Natural killer cell (primary cell): ENCODE measurements around the gene ADAM20. TPM values are rescaled to one million over a fixed set of nuclear protein-coding genes. Genes with fewer than 3 reads are reported as not detected.
A peak's percentile ranks its signal among the peaks of the same experiment; 100 is the strongest.

Experiments used
- ATAC-seq, 3 donors: fragments of 150-1000 bp in 2 of 3; fragments of 200-7000 bp in 1 of 3; cut with Tn5 transposase; 1 replicate in 1 of 3; 2 replicates in 2 of 3; pipeline ENCODE4 v1.10.0; 2021; ENCODE audit warnings: mild to moderate bottlenecking in 2 of 3, moderate library complexity in 2 of 3
- DNase-seq, 2 donors: peaks; one replicate each; pipeline versions ENCODE4 v3.0.0 to v3.0.0-alpha.2; 2013 to 2021; ENCODE audit warnings: mixed read lengths in 1 of 2
- H3K27ac ChIP-seq: one replicate; pipeline ENCODE4 v1.5.1; 2013; ENCODE audit warnings: mild to moderate bottlenecking, low read length
- H3K27me3 ChIP-seq: one replicate; pipeline ENCODE4 v1.6.1; 2013; ENCODE audit warnings: low read length; ENCODE audit not compliant: control insufficient read depth, insufficient read depth
- H3K36me3 ChIP-seq: one replicate; pipeline ENCODE4 v1.6.1; 2013; ENCODE audit warnings: low read length; ENCODE audit not compliant: control insufficient read depth, insufficient read depth
- H3K4me1 ChIP-seq: one replicate; pipeline ENCODE4 v1.6.1; 2013; ENCODE audit warnings: low read length; ENCODE audit not compliant: control insufficient read depth, insufficient read depth
- H3K4me3 ChIP-seq: one replicate; pipeline ENCODE4 v1.5.1; 2013; ENCODE audit warnings: low read length
- H3K9me3 ChIP-seq: one replicate; pipeline ENCODE4 v1.6.1; 2013; ENCODE audit warnings: low read length; ENCODE audit not compliant: control insufficient read depth, insufficient read depth
- H3K27ac Mint-ChIP-seq, 2 donors: one replicate each; pipeline ENCODE4 v1.8.0; 2022; ENCODE audit warnings: mild to moderate bottlenecking in 2 of 2, mixed read lengths in 2 of 2, moderate library complexity in 1 of 2
- H3K27me3 Mint-ChIP-seq, 2 donors: one replicate each; pipeline ENCODE4 v1.8.0; 2022; ENCODE audit warnings: low read depth in 2 of 2, mixed read lengths in 2 of 2
- H3K36me3 Mint-ChIP-seq: one replicate; pipeline ENCODE4 v1.8.0; 2022; ENCODE audit warnings: mixed read lengths
- H3K4me1 Mint-ChIP-seq, 2 donors: one replicate each; pipeline ENCODE4 v1.8.0; 2022; ENCODE audit warnings: mixed read lengths in 2 of 2
- H3K4me3 Mint-ChIP-seq: one replicate; pipeline ENCODE4 v1.8.0; 2022; ENCODE audit warnings: mild to moderate bottlenecking, moderate library complexity, mixed read lengths
- H3K9me3 Mint-ChIP-seq, 2 donors: one replicate each; pipeline ENCODE4 v1.8.0; 2022; ENCODE audit warnings: mixed read lengths in 2 of 2
- WGBS: methylation state at CpG from one replicate; pipeline ENCODE4 v1.1.7; 2013; ENCODE audit warnings: missing lambda C conversion rate; ENCODE audit not compliant: insufficient coverage; 5-methylcytosine and 5-hydroxymethylcytosine counted together
- intact Hi-C: fragments of 100-400 bp; cut with micrococcal nuclease; formaldehyde crosslinking; loops from one replicate; pipeline ENCODE4 v1.14.2; 2022
- total RNA-seq, 4 donors: library from RNA; stranded (reverse); fragments of 120-200 nt in 1 of 4; gene quantifications; one replicate each; pipeline versions ENCODE4 v1.2.3 to v1.2.4, GENCODE V29; 2013 to 2022
- TF ChIP-seq, protein P1 (sequence below): fragments of 200-600 bp; IDR thresholded peaks from one replicate; pipeline ENCODE4 v1.8.0; 2022; ENCODE audit warnings: antibody characterized with exemption

The ADAM20 gene
- under 1 TPM; 0.38 to 0.80 (median 0.63) TPM for total RNA-seq
- total RNA-seq (2013) = 2.5 TPM

DNA sequence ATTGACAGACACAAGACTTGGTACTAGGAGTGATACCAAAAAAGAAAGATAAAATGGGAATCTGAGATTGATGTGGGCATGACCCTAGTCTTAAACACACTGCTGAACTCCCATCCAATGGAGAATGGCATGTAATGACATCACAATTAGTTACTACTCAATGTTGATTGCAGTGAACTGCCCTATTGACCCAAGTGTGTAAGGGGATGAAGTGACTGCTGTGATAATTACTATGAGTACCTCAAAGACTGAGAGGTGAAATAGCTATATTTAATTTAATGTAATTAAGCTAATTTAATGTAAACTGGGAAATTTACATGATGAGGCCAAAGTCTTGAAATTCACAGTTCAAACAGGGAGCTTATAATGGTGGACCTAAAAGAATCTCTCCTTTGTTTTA, at the start of gene ADAM20:
Gene ADAM20, minus strand, starts transcription at position 101 of the 400 bp plus-strand sequence. CDS start 10,247 bp downstream, outside the sequence.
- Mint-ChIP-seq H3K27ac (no peak within 1 kb of the TSS), H3K36me3 (no peaks in the 10 kb centered on the region), H3K27me3 (no peaks in the 10 kb centered on the region), H3K4me3 (no peak within 1 kb of the TSS), H3K9me3 (no peaks in the 10 kb centered on the region), H3K4me1 (peaks cover 0 to 9% of the 10 kb centered on the region in 2 donors)
- ATAC-seq = no peak
- H3K4me3 ChIP-seq = no peak within 1 kb of the TSS
- no peak within 1 kb of the TSS for H3K27ac ChIP-seq
- no peaks in the 10 kb centered on the region for H3K27me3 ChIP-seq
- DNase-seq = no peak
- H3K36me3 ChIP-seq = no peaks in the 10 kb centered on the region
- H3K9me3 ChIP-seq = no peaks in the 10 kb centered on the region
- H3K4me1 ChIP-seq = no peaks in the 10 kb centered on the region
- intact Hi-C loops = no loop called here
- TF ChIP-seq, protein P1, sequence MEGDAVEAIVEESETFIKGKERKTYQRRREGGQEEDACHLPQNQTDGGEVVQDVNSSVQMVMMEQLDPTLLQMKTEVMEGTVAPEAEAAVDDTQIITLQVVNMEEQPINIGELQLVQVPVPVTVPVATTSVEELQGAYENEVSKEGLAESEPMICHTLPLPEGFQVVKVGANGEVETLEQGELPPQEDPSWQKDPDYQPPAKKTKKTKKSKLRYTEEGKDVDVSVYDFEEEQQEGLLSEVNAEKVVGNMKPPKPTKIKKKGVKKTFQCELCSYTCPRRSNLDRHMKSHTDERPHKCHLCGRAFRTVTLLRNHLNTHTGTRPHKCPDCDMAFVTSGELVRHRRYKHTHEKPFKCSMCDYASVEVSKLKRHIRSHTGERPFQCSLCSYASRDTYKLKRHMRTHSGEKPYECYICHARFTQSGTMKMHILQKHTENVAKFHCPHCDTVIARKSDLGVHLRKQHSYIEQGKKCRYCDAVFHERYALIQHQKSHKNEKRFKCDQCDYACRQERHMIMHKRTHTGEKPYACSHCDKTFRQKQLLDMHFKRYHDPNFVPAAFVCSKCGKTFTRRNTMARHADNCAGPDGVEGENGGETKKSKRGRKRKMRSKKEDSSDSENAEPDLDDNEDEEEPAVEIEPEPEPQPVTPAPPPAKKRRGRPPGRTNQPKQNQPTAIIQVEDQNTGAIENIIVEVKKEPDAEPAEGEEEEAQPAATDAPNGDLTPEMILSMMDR = no peak

- Mint-ChIP-seq H3K9me3 (no peaks in the 10 kb centered on the region), H3K4me3 (no peak overlapping the region), H3K27ac (peak overlapping the region in 1 of 2 donors; percentile 27), H3K27me3 (no peaks in the 10 kb centered on the region), H3K4me1 (peaks cover 0 to 7% of the 10 kb centered on the region in 2 donors), H3K36me3 (no peaks in the 10 kb centered on the region)
- TF ChIP-seq, protein P1 = no peak
- Histone ChIP-seq H3K27ac (no peak overlapping the region), H3K36me3 (peaks cover 24% of the 10 kb centered on the region), H3K4me1 (no peaks in the 10 kb centered on the region), H3K4me3 (no peak overlapping the region), H3K9me3 (no peaks in the 10 kb centered on the region), H3K27me3 (no peaks in the 10 kb centered on the region)
- intact Hi-C loops = no loop called here
- WGBS = 100% methylated on average over 1 of the region's 2 CpGs
- ATAC-seq (no peak), DNase-seq (no peak)
Observed at GRCh38 chr14:70576891-70577290, 42.1 kb upstream of the ADAM20 start.

- Histone ChIP-seq H3K27me3 (no peaks in the 10 kb centered on the region), H3K27ac (no peak overlapping the region), H3K4me3 (no peak overlapping the region), H3K4me1 (no peaks in the 10 kb centered on the region), H3K9me3 (no peaks in the 10 kb centered on the region), H3K36me3 (no peaks in the 10 kb centered on the region)
- DNase-seq (no peak), ATAC-seq (no peak)
- peaks cover 15 to 29% of the 10 kb centered on the region in 2 donors for H3K4me1 Mint-ChIP-seq
- WGBS = no CpG with 5 or more reads among the region's 1 CpG
- H3K36me3 Mint-ChIP-seq = no peaks in the 10 kb centered on the region
- TF ChIP-seq, protein P1 = no peak
- H3K9me3 Mint-ChIP-seq = no peaks in the 10 kb centered on the region
- H3K27ac Mint-ChIP-seq = no peak overlapping the region
- H3K27me3 Mint-ChIP-seq = no peaks in the 10 kb centered on the region
- no peak overlapping the region for H3K4me3 Mint-ChIP-seq
- intact Hi-C loops = no loop called here
Observed at GRCh38 chr14:70573050-70573449, 38.2 kb upstream of the ADAM20 start.

GRCh38 chr14:70571139-70571538, 36.3 kb upstream of the ADAM20 start:
- no peak overlapping the region for H3K27ac ChIP-seq
- DNase-seq (no peak), ATAC-seq (no peak)
- intact Hi-C loops = no loop called here
- H3K9me3 ChIP-seq = no peaks in the 10 kb centered on the region
- 100% methylated on average over 1 of the region's 2 CpGs for WGBS
- H3K36me3 Mint-ChIP-seq = peaks cover 4% of the 10 kb centered on the region
- TF ChIP-seq, protein P1 = no peak
- no peaks in the 10 kb centered on the region for H3K4me1 ChIP-seq
- peaks cover 4% of the 10 kb centered on the region for H3K36me3 ChIP-seq
- H3K4me3 Mint-ChIP-seq = no peak overlapping the region
- H3K9me3 Mint-ChIP-seq = peaks cover 0 to 2% of the 10 kb centered on the region in 2 donors
- H3K27ac Mint-ChIP-seq = no peak overlapping the region
- H3K27me3 Mint-ChIP-seq = no peaks in the 10 kb centered on the region
- no peak overlapping the region for H3K4me3 ChIP-seq
- peaks cover 15 to 33% of the 10 kb centered on the region in 2 donors for H3K4me1 Mint-ChIP-seq
- H3K27me3 ChIP-seq = no peaks in the 10 kb centered on the region
